HG03097 (cell line): Measurements from ENCODE around the gene ACOT7.
"Not testable (repeated sequence)": the region's sequence is repeated elsewhere in the genome, so short reads cannot be mapped to it uniquely, and the experiment has no call there.

Experiments used
- ATAC-seq: cut with Tn5 transposase; IDR thresholded peaks from one replicate; pipeline ENCODE4 v1.9.1; 2021; ENCODE audit not compliant: unreplicated experiment, low FRiP score

Gene ACOT7

DNA sequence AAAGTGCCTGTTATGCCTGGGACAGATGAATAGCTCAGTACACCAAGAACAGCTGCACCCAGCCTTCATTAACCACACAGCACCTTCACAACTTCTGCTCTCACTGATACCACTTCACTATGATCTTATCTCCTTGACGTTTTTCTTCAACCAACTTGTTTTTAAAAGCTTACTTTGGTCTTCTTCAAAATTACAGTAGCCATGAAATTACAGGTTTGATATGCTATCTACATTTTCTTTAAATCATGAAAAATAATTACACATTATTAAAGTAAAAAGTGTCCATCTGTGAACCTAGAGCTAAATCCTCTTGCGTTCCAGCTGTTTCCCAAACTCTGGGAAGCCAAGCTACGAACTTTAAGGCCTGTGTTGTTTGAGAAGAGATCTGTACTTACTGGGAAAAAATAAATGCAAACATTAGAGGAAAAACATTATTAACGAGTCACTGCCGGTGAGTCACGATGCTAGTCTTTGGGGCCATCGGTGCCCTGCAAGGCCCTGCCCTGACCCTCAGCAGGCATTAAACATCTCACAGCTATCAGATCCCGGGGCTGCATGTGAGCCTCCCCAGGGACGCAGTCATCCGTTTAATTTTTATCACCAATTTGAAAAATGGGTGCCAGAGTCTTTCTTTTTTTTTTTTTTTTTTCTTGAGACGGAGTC is 76.3 kb downstream of the ACOT7 start:
- ATAC-seq: no peak

GRCh38 chr1:6316240-6317097 is 77.1 kb downstream of the ACOT7 start:
- no peak for ATAC-seq

- ATAC-seq: no peak
Measured at GRCh38 chr1:6314503-6314902, 79.1 kb downstream of the ACOT7 start.

DNA sequence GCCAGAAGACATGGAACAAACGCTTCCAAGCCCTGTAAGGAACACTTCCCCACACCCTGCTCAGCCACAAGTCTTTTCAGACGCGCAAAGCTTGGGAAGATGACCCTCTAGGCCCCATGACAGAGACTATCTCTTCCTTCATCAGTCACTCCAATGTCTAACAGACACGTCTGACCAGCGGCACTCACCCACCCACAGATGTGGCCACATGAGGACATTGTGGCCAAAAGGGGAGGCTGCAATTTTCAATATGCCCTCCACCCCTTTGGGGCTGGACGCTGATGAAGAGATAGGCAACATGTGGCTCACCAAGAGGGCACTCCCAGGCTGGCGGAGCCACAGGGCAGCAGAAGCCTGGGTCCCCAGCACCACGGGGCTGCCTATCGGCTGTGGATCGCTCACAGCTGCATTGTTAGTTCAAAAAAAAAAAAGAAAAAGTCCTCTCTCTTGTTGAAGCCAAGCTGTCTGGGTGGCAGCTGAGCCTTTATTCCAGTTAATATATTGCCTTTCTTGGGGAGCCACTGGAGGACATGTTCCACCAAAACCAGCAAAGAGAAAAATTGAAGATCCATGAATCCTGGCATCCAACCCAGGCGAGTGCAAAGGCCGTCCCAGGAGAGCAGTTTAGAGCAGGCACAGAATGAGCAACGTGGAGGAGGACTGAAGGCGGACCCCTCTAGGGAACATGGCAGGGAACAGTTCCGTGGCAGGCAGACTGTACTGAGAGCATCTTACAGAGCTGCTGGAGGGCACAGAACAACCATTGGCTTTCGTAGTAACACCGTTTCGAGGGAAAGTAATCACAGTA is 80.0 kb downstream of the ACOT7 start:
- ATAC-seq: no peak

GRCh38 chr1:6310116-6310848 is 83.3 kb downstream of the ACOT7 start:
- ATAC-seq: no peak

- no peak for ATAC-seq
Measured at GRCh38 chr1:6309564-6309963, 84.0 kb downstream of the ACOT7 start.

DNA sequence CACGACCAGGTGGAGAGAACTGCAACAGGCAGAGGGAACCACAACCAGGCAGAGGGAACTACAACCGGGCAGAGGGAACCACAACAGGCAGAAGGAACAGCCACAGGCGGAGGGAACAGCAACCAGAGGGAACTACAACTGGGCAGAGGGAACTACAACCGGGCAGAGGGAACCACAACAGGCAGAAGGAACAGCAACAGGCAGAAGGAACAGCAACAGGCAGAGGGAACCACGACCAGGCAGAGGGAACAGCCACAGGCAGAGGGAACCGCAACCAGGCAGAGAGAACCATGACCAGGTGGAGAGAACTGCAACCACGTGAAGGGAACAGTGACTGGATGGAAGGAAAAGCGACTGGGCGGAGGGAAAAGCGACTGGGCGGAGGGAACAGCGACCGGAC is 85.1 kb downstream of the ACOT7 start:
- ATAC-seq: no peak

DNA sequence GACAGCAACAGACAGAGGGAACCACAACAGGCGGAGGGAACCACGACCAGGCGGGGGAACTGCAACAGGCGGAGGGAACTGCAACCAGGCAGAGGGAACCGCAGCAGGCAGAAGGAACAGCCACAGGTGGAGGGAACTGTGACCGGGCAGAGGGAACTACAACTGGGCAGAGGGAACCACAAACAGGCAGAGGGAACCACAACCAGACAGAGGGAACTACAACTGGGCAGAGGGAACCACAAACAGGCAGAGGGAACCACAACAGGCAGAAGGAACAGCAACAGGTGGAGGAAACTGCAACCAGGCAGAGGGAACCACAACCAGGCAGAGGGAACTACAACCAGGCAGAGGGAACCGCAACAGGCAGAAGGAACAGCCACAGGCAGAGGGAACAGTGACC is 85.9 kb downstream of the ACOT7 start:
- not testable (repeated sequence) for ATAC-seq

DNA sequence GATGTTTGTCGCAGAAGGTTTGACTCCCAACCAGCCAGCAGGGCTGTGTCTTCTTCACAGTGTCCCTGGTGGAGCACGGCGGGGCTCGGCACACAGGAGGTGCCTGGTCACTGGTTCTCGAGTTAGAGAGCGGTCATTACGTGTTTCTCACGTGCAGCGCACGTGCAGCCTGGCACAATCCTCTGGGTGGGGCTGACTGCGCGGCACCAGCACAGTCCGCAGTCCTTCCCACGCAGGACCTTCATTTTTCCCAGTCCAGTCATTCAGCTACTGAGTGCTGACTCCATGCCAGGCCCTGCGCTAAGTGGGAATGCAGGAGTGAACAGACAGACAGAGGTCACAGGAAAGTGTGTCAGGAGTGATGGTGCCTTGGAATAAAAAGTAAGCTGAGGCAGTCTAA is 86.5 kb downstream of the ACOT7 start:
- no peak for ATAC-seq

GRCh38 chr1:6303397-6304012 is 90.1 kb downstream of the ACOT7 start:
- no peak for ATAC-seq

GRCh38 chr1:6302568-6302967 is 91.0 kb downstream of the ACOT7 start:
- ATAC-seq: no peak

DNA sequence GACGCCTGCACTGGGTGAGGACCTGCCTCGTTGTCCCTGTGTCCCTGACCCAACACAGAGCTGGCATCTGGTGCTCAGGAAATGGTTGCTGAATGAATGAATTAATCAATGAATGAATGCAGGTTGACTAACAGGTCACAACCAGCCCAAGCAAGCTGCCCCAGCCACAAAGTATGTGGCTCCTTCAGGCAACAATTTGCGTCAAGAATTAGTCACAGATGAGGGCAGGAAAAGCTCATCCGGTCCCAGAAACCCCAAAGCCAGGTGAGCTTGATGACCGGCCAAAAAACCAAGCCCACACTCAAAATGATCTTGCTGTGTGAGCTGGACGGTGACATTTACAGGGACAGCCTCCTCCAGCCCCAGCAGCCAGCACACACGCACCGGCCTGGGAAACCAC is 92.0 kb downstream of the ACOT7 start:
- no peak for ATAC-seq

- ATAC-seq: no peak
Measured at GRCh38 chr1:6300342-6301048, 93.1 kb downstream of the ACOT7 start.

GRCh38 chr1:6299557-6300165 is 93.9 kb downstream of the ACOT7 start:
- ATAC-seq: no peak

DNA sequence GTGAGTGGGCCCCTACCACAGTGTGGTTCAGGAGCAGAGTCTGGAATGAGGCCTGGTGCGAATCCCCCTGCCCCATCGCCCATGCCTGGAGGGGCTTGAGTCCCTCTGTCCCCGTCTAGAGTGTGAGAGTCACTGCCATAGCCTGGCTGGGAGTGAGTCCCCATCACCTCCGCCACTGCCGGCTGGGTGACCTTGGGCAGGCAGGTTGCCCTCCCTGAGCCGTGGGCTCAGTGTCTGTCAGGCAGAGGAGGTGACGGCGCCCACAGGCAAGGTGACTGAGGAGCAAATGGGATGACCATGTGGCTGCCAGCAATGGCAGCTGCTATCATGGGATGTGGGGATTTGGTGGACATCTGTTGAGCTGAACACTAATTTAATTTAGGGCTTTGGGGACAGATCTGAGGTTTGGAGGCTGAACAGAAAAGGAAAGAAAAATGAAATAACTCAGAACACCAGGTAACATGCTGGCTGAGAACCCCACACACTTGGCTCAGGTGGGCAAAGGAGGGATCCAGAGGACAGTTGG is 94.6 kb downstream of the ACOT7 start:
- no peak for ATAC-seq

DNA sequence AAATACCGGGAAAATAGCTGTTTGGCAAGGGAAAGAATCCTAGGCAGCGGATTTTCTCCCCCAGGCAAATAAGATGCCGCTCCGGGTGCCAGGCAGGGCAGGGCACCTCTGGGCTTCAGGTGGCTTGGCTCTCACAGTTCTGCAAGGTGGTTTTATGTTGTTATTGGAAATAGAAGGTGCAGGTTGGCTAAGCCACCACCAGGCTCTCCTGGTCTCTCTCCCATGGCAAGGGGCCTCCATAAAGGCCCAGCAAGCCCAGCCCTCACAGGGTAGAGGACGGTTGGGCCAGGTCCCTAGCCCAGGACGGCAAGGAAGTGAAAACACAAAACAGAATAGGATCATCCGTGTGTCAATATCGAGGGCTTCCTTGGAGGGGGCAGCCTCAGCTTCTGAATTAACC is 95.0 kb downstream of the ACOT7 start:
- ATAC-seq: no peak

DNA sequence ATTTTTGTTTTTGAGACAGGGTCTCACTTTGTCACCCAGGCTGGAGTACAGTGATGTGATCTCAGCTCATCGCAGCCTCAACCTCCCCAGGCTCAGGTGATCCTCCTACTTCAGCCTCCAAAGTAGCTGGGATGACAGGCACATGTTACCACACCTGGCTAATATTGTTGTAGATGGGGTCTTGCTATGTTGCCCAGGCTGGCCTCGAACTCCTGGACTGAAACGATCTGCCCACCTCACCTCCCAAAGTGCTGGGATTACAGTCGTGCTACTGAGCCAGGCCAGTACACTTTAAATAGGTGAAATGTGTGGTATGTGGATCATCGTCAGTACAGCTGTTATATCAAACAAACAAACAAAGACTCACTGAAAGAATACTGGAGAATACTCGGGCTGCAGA is 97.7 kb downstream of the ACOT7 start:
- ATAC-seq: no peak

DNA sequence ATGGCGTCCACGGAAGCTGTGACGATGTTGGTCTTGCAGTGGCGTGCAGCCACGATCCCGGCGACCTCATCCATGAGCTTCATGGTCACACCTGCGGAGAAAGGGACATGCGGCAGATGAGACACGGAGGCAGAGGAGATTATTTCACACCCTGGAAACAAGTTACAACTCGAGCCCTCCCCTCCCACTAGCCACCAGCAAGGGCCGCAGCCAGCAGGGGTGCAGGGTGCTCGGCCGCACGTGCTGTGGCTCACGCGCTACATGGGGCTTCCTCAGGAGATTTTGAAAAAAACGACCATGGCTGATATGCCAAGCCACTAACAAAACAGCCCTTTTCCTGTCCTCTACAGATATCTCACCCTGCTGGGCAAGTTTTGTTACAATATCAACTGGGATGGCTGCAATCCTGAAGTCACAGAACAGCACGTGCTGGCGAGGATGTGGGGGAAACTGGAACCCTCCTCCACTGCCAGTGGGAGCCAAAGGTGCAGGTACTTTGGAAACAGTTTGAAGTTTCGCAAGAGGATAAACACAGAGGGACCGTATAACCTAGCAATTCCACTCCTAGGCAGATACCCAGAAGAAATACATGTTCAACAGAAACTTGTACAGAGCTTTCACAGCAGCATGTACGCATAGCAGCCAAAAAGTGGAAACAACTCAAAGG is 98.5 kb downstream of the ACOT7 start:
- ATAC-seq: no peak
